ENCODE results near the gene CRAT. TPM values are rescaled to one million over a fixed set of nuclear protein-coding genes. Genes with fewer than 3 reads are reported as not detected.

Gene CRAT
- total RNA-seq, 1 donor from 2014 or later, result 10.1 TPM

GRCh38 chr9:129071526-129072126, 39.0 kb downstream of the CRAT start:
- no peaks in the 10 kb centered on the region for H3K36me3 ChIP-seq
- H4K20me1 ChIP-seq (ENCODE audit: low read depth), result no peaks in the 10 kb centered on the region
- no peak overlapping the region for H3K27ac ChIP-seq
- H2AFZ ChIP-seq (replicated peaks), result no peak overlapping the region
- TF ChIP-seq CTCF (IDR thresholded peaks at IDR 0.05), result no peak
- TF ChIP-seq EZH2 (IDR thresholded peaks at IDR 0.05), result no peak
- TF ChIP-seq EZH2phosphoT487 (IDR thresholded peaks at IDR 0.05), result no peak
- H3K4me1 ChIP-seq, result no peaks in the 10 kb centered on the region
- peaks cover 3% of the 10 kb centered on the region for H3K27me3 Mint-ChIP-seq (ENCODE audit: insufficient read depth, low read depth)
- no peaks in the 10 kb centered on the region for H3F3A ChIP-seq (ENCODE audit: low read depth)
- H3K27ac Mint-ChIP-seq, result no peak overlapping the region
- no peak overlapping the region for H3K4me3 ChIP-seq
- peak; percentile 45 for DNase-seq (ENCODE audit: low spot score)
- H3K9me3 Mint-ChIP-seq, result no peaks in the 10 kb centered on the region
- H3K9me3 ChIP-seq (ENCODE audit: low read depth), result no peaks in the 10 kb centered on the region
- H3K36me3 Mint-ChIP-seq, result peaks cover 5% of the 10 kb centered on the region
- H3K9ac ChIP-seq, result no peak overlapping the region
- H3K79me2 ChIP-seq (ENCODE audit: low read depth), result no peaks in the 10 kb centered on the region
- H3K4me2 ChIP-seq, result no peak overlapping the region
- peak overlapping the region; percentile 21 for H3K4me3 Mint-ChIP-seq
- H3K27me3 ChIP-seq, result no peaks in the 10 kb centered on the region
- no peaks in the 10 kb centered on the region for H3K4me1 Mint-ChIP-seq

GRCh38 chr9:129070696-129071525, 39.7 kb downstream of the CRAT start:
- Mint-ChIP-seq H3K4me1 (no peaks in the 10 kb centered on the region), H3K36me3 (peaks cover 5% of the 10 kb centered on the region), H3K9me3 (no peaks in the 10 kb centered on the region), H3K27me3 (ENCODE audit: insufficient read depth, low read depth) (peaks cover 3% of the 10 kb centered on the region), H3K27ac (no peak overlapping the region), H3K4me3 (no peak overlapping the region)
- Histone ChIP-seq H3F3A (ENCODE audit: low read depth) (no peaks in the 10 kb centered on the region), H3K79me2 (ENCODE audit: low read depth) (no peaks in the 10 kb centered on the region), H3K4me1 (no peaks in the 10 kb centered on the region), H3K9me3 (ENCODE audit: low read depth) (no peaks in the 10 kb centered on the region), H3K4me2 (no peak overlapping the region), H2AFZ (replicated peaks) (no peak overlapping the region), H3K27me3 (no peaks in the 10 kb centered on the region), H3K9ac (no peak overlapping the region), H3K4me3 (no peak overlapping the region), H4K20me1 (ENCODE audit: low read depth) (no peaks in the 10 kb centered on the region), H3K36me3 (no peaks in the 10 kb centered on the region), H3K27ac (no peak overlapping the region)
- TF ChIP-seq CTCF (IDR thresholded peaks at IDR 0.05) (no peak), EZH2 (IDR thresholded peaks at IDR 0.05) (no peak), EZH2phosphoT487 (IDR thresholded peaks at IDR 0.05) (no peak)
- no peak for DNase-seq (ENCODE audit: low spot score)

- Mint-ChIP-seq H3K27ac (no peak overlapping the region), H3K36me3 (peaks cover 9% of the 10 kb centered on the region), H3K4me3 (no peak overlapping the region), H3K4me1 (no peaks in the 10 kb centered on the region), H3K27me3 (ENCODE audit: insufficient read depth, low read depth) (peaks cover 3% of the 10 kb centered on the region), H3K9me3 (no peaks in the 10 kb centered on the region)
- H3K27me3 ChIP-seq, result no peaks in the 10 kb centered on the region
- no peaks in the 10 kb centered on the region for H3K4me1 ChIP-seq
- TF ChIP-seq EZH2 (IDR thresholded peaks at IDR 0.05) (no peak), CTCF (IDR thresholded peaks at IDR 0.05) (no peak), EZH2phosphoT487 (IDR thresholded peaks at IDR 0.05) (no peak)
- no peaks in the 10 kb centered on the region for H3K9me3 ChIP-seq (ENCODE audit: low read depth)
- H4K20me1 ChIP-seq (ENCODE audit: low read depth), result no peaks in the 10 kb centered on the region
- no peak overlapping the region for H3K4me3 ChIP-seq
- H3F3A ChIP-seq (ENCODE audit: low read depth), result no peaks in the 10 kb centered on the region
- H3K27ac ChIP-seq, result no peak overlapping the region
- no peak for DNase-seq (ENCODE audit: low spot score)
- no peak overlapping the region for H2AFZ ChIP-seq (replicated peaks)
- H3K4me2 ChIP-seq, result no peak overlapping the region
- H3K36me3 ChIP-seq, result no peaks in the 10 kb centered on the region
- H3K9ac ChIP-seq, result no peak overlapping the region
- no peaks in the 10 kb centered on the region for H3K79me2 ChIP-seq (ENCODE audit: low read depth)
Observed at GRCh38 chr9:129069862-129070641, 40.5 kb downstream of the CRAT start.

Measured in neural progenitor cell (in vitro differentiated cells).